Immature natural killer cell (primary cell): Measurements from ENCODE around the gene SLC2A5. TPM values are rescaled to one million over a fixed set of nuclear protein-coding genes. Genes with fewer than 3 reads are reported as not detected.

ENCODE experiments used
- DNase-seq, 3 donors: peaks; one replicate each; pipeline ENCODE4 v3.0.0; 2022; ENCODE audit warnings: mixed read lengths in 1 of 3
- H3K27ac Mint-ChIP-seq, 6 donors: one replicate each; pipeline ENCODE4 v1.8.0; 2020; ENCODE audit warnings: mixed read lengths in 6 of 6, mild to moderate bottlenecking in 5 of 6, inconsistent platforms in 4 of 6, moderate library complexity in 3 of 6
- H3K27me3 Mint-ChIP-seq, 3 donors: one replicate each; pipeline ENCODE4 v1.8.0; 2020 to 2021; ENCODE audit warnings: low read depth in 3 of 3, mild to moderate bottlenecking in 3 of 3, mixed read lengths in 3 of 3, moderate library complexity in 3 of 3, inconsistent platforms in 1 of 3
- H3K36me3 Mint-ChIP-seq, 3 donors: one replicate each; pipeline ENCODE4 v1.8.0; 2020; ENCODE audit warnings: mixed read lengths in 3 of 3, inconsistent platforms in 2 of 3, mild to moderate bottlenecking in 2 of 3
- H3K4me1 Mint-ChIP-seq, 2 donors: one replicate each; pipeline ENCODE4 v1.8.0; 2020; ENCODE audit warnings: inconsistent platforms in 2 of 2, mild to moderate bottlenecking in 2 of 2, mixed read lengths in 2 of 2, moderate library complexity in 1 of 2
- H3K4me3 Mint-ChIP-seq, 5 donors: one replicate each; pipeline ENCODE4 v1.8.0; 2020; ENCODE audit warnings: mild to moderate bottlenecking in 5 of 5, mixed read lengths in 5 of 5, inconsistent platforms in 3 of 5, moderate library complexity in 3 of 5
- H3K9me3 Mint-ChIP-seq, 6 donors: one replicate each; pipeline ENCODE4 v1.8.0; 2020; ENCODE audit warnings: mild to moderate bottlenecking in 6 of 6, mixed read lengths in 6 of 6, inconsistent platforms in 4 of 6, moderate library complexity in 3 of 6
- polyA plus RNA-seq, 3 donors: library from polyadenylated mRNA; unstranded; fragments of 300-500 nt; fragmentation: Illumina TruSeq; gene quantifications; one replicate each; pipeline ENCODE4 v1.2.3, GENCODE V29; 2021

Gene SLC2A5
- polyA plus RNA-seq, 3 donors from 2014 or later = 0.07 TPM; not detected in 2

DNA sequence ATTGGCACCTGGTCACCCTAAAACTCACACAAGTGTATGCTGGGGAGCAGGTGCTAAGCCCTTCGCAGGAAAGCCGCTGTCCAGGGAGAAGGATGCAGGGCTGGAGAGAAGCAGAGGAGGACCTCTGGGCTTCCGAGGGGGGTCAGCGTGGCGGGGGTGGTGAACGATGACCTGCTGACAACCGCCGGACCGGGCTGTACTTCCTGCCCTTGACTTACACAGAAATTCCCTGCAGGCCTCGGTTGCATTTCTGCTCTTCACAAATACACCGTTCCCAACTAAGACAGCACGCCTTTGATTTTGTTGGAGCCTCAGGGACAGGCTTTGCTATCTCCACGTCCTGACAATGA lies 80.8 kb downstream of the SLC2A5 start:
- no peak overlapping the region for H3K27ac Mint-ChIP-seq
- H3K27me3 Mint-ChIP-seq = peaks cover 1 to 13% (median 3%) of the 10 kb centered on the region in 3 donors
- DNase-seq = no peak
- no peaks in the 10 kb centered on the region for H3K9me3 Mint-ChIP-seq
- peaks cover 0 to 2% of the 10 kb centered on the region in 2 donors for H3K4me1 Mint-ChIP-seq
- H3K4me3 Mint-ChIP-seq = no peak overlapping the region
- no peaks in the 10 kb centered on the region for H3K36me3 Mint-ChIP-seq

DNA sequence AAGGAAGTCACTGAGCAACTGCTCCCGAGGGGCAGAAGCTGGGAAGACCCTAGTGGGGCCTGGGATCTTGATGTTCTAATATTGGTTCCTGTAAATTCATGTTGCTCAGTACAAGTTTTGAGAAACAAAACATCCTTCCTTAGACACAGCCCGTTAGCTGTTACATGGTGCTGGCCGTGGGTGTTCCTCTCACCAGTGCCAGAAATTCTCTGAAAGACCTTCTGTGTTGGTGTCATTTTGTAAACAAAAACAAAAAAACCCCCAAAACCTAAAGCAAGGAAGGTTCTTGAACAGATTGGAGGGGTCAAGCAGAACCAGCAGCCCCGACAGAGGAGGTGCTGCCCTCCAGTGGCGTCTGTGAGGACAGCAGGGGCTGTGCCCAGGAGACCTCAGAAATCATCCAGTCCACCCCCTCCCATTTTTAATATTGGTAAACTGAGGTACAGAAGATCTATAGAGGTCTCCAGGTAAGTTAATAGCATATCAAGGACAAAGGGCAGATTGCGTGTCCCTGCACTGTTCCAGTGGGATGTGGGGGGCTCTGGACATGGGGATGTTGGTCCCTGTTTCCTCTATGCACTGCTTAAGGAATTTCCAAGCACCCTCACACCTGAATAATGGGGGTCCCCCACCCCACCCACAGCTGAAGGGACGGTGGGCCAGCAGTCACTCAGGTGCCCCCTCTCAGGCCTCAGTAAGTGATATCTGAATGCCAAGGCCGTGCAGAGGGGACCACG lies 81.4 kb downstream of the SLC2A5 start:
- no peaks in the 10 kb centered on the region for H3K9me3 Mint-ChIP-seq
- peak; percentile 28 to 49 (median 31) for DNase-seq
- H3K4me1 Mint-ChIP-seq = peaks cover 0 to 2% of the 10 kb centered on the region in 2 donors
- no peak overlapping the region for H3K4me3 Mint-ChIP-seq
- H3K27ac Mint-ChIP-seq = no peak overlapping the region
- H3K27me3 Mint-ChIP-seq = peaks cover 1 to 13% (median 3%) of the 10 kb centered on the region in 3 donors
- no peaks in the 10 kb centered on the region for H3K36me3 Mint-ChIP-seq

DNA sequence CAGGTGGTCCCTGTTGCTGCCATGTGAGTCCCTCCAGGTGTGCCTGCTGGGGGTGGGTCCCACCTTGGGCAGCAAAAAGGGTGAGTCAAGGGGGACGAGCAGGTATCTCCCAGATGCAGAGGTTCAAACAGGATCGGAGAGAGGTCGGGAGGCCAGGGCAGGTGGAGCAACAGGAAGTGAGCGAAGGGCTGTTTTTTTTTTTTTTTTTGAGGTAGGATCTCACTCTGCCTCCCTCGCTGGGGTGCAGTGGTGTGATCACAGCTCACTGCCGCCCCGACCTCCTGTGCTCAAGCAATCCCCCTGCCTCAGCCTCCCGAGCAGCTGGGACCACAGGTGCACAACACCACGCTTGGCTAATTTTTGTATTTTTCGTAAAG lies 82.6 kb downstream of the SLC2A5 start:
- H3K9me3 Mint-ChIP-seq = no peaks in the 10 kb centered on the region
- no peak overlapping the region for H3K4me3 Mint-ChIP-seq
- no peaks in the 10 kb centered on the region for H3K36me3 Mint-ChIP-seq
- peaks cover 1 to 11% (median 3%) of the 10 kb centered on the region in 3 donors for H3K27me3 Mint-ChIP-seq
- DNase-seq = no peak
- peaks cover 0 to 2% of the 10 kb centered on the region in 2 donors for H3K4me1 Mint-ChIP-seq
- no peak overlapping the region for H3K27ac Mint-ChIP-seq

DNA sequence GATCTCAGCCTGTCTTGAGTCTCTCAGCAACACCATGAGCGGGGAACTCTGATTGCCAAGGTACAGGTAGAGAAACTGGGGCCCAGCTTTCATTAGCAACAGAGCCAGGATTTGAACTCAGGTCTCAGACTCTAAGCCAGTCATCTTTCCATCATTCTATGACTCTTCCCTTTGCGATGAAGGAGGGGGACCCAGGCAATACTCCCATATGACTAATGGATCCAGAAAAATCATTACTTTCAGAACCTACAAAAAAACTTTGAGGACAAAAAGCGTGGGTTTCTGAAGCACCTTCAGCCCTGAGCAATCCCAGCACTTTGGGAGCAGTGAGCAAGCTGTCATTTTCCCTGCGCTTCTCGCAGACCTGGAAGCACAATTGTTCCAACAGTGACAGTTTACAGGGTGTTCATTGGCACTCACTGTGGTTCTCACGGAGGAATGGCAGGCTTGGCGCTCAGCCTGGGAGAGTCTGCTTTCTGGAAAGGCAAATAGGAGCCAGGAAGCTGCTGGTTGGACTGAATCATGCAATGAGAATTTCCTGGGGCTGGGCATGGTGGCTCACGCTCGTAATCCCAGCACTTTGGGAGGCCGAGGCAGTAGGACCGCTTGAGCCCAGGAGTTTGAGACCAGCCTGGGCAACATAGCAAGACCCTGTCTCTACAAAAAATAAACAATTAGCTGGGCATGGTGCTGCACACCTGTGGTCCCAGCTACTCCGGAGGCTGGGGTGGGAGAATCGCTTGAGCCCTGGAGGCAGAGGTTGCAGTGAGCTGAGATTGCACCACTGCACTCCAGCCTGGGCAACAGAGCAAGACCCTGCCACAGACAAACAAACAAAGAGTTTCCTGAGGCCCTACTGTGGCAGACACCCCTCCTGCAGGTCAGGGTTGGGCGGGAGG lies 83.3 kb downstream of the SLC2A5 start:
- Mint-ChIP-seq H3K4me3 (no peak overlapping the region), H3K36me3 (no peaks in the 10 kb centered on the region), H3K27ac (no peak overlapping the region), H3K27me3 (peaks cover 1 to 11% (median 3%) of the 10 kb centered on the region in 3 donors), H3K9me3 (no peaks in the 10 kb centered on the region), H3K4me1 (peaks cover 0 to 2% of the 10 kb centered on the region in 2 donors)
- no peak for DNase-seq

Other genes starting within 250 kb of the SLC2A5 start
- 100 to 1,000 TPM; 856 to 982 (median 955) TPM for gene ENO1, start 190.9 kb downstream of the SLC2A5 start, polyA plus RNA-seq
- not detected for gene CA6, start 123.8 kb downstream of the SLC2A5 start, polyA plus RNA-seq
- gene SLC2A7, start 43.2 kb downstream of the SLC2A5 start, polyA plus RNA-seq = not detected
- under 1 TPM in 2 of 3 donors, not detected in 1; 0.36 to 0.41 TPM for gene GPR157, start 59.5 kb upstream of the SLC2A5 start, polyA plus RNA-seq
- gene H6PD, start 165.1 kb upstream of the SLC2A5 start, polyA plus RNA-seq = 10 to 100 TPM in 1 of 3 donors, 1 to 10 TPM in 2; 6.2 to 15.4 (median 9.0) TPM
- 1 to 10 TPM in 2 of 3 donors, not detected in 1; 2.4 to 6.6 TPM for gene SPSB1, start 223.3 kb upstream of the SLC2A5 start, polyA plus RNA-seq